GM23338 (cell line): ENCODE data around the gene NTF3. TPM values are rescaled to one million over a fixed set of nuclear protein-coding genes. Genes with fewer than 3 reads are reported as not detected.

Experiments used
- ATAC-seq: fragments of 200-7000 bp; cut with Tn5 transposase; 3 replicates; pipeline ENCODE4 v1.9.1; 2020
- DNase-seq: peaks from one replicate; pipeline ENCODE4 v3.0.0-alpha.2; 2015; ENCODE audit warnings: low spot score
- H2AFZ ChIP-seq: fragments of 200-600 bp; sonication (generic); 2 replicates; pipeline ENCODE4 v1.8.0; 2016; ENCODE audit warnings: antibody characterized with exemption, mild to moderate bottlenecking, moderate library complexity
- H3F3A ChIP-seq: fragments of 200-600 bp; sonication (generic); replicated peaks from 2 replicates; pipeline ENCODE4 v1.8.0; 2017; ENCODE audit warnings: antibody characterized with exemption, mixed run types, low read depth
- H3K27ac ChIP-seq: fragments of 200-600 bp; sonication (generic); 2 replicates; pipeline ENCODE4 v1.6.1; 2016; ENCODE audit warnings: low read depth
- H3K27me3 ChIP-seq: fragments of 200-600 bp; sonication (generic); 2 replicates; pipeline ENCODE4 v1.8.0; 2016; ENCODE audit warnings: mild to moderate bottlenecking, mixed run types, moderate library complexity; ENCODE audit not compliant: insufficient read depth
- H3K36me3 ChIP-seq: fragments of 200-600 bp; sonication (generic); 2 replicates; pipeline ENCODE4 v1.8.0; 2016; ENCODE audit warnings: mild to moderate bottlenecking; ENCODE audit not compliant: insufficient read depth
- H3K4me1 ChIP-seq: fragments of 200-600 bp; sonication (generic); 2 replicates; pipeline ENCODE4 v1.8.0; 2016; ENCODE audit warnings: mild to moderate bottlenecking, moderate library complexity; ENCODE audit not compliant: insufficient read depth
- H3K4me2 ChIP-seq: fragments of 200-600 bp; sonication (generic); 2 replicates; pipeline ENCODE4 v1.7.1; 2017; ENCODE audit warnings: mixed run types
- H3K4me3 ChIP-seq: fragments of 200-600 bp; sonication (generic); 2 replicates; pipeline ENCODE4 v1.6.1; 2016; ENCODE audit warnings: mixed run types
- H3K79me2 ChIP-seq: fragments of 200-600 bp; sonication (generic); replicated peaks from 2 replicates; pipeline ENCODE4 v1.8.0; 2017; ENCODE audit warnings: mild to moderate bottlenecking; ENCODE audit not compliant: insufficient read depth
- H3K9me2 ChIP-seq: fragments of 200-600 bp; sonication (generic); 2 replicates; pipeline ENCODE4 v1.8.0; 2017; ENCODE audit not compliant: insufficient read depth
- H4K20me1 ChIP-seq: fragments of 200-600 bp; sonication (generic); replicated peaks from 2 replicates; pipeline ENCODE4 v1.8.0; 2017; ENCODE audit warnings: mild to moderate bottlenecking; ENCODE audit not compliant: insufficient read depth
- H3K27ac Mint-ChIP-seq: 2 replicates; pipeline ENCODE4 v1.8.0; 2020; ENCODE audit warnings: inconsistent platforms, mild to moderate bottlenecking, moderate library complexity, mixed read lengths
- H3K27me3 Mint-ChIP-seq: 3 replicates; pipeline ENCODE4 v1.8.0; 2022; ENCODE audit warnings: low read depth, mild to moderate bottlenecking, moderate library complexity, mixed read lengths, inconsistent platforms; ENCODE audit not compliant: insufficient read depth, poor library complexity
- H3K36me3 Mint-ChIP-seq: 3 replicates; pipeline ENCODE4 v1.8.0; 2021; ENCODE audit warnings: low read depth, mild to moderate bottlenecking, inconsistent platforms, moderate library complexity, mixed read lengths
- H3K4me1 Mint-ChIP-seq: 3 replicates; pipeline ENCODE4 v1.8.0; 2020; ENCODE audit warnings: mild to moderate bottlenecking, inconsistent platforms, mixed read lengths
- H3K4me3 Mint-ChIP-seq: 3 replicates; pipeline ENCODE4 v1.8.0; 2021; ENCODE audit warnings: moderate library complexity, mild to moderate bottlenecking, inconsistent platforms, mixed read lengths
- H3K9me3 Mint-ChIP-seq: 3 replicates; pipeline ENCODE4 v1.8.0; 2020; ENCODE audit warnings: moderate library complexity, mild to moderate bottlenecking, inconsistent platforms, mixed read lengths
- CREB1 ChIP-seq: fragments of 250-450 bp; sonication (Bioruptor Pico); IDR thresholded peaks from 2 replicates; pipeline ENCODE4 v1.5.0; 2020; ENCODE audit warnings: low read depth, mild to moderate bottlenecking, moderate library complexity
- ETS1 ChIP-seq: IDR thresholded peaks from 2 replicates; pipeline ENCODE4 v1.6.1; 2016; ENCODE audit warnings: antibody characterized with exemption
- EZH2phosphoT487 ChIP-seq: fragments of 200-600 bp; sonication (generic); IDR thresholded peaks from one replicate; pipeline ENCODE4 v1.8.1; 2018; ENCODE audit warnings: antibody characterized with exemption; ENCODE audit not compliant: unreplicated experiment
- JUNB ChIP-seq: IDR thresholded peaks from one replicate; pipeline ENCODE4 v1.6.1; 2016; ENCODE audit warnings: antibody characterized with exemption; ENCODE audit not compliant: unreplicated experiment
- NANOG ChIP-seq: IDR thresholded peaks from 2 replicates; pipeline ENCODE4 v1.6.1; 2016; ENCODE audit warnings: antibody characterized with exemption, borderline replicate concordance
- POLR2AphosphoS5 ChIP-seq: IDR thresholded peaks from 2 replicates; pipeline ENCODE4 v1.6.1; 2016; ENCODE audit warnings: antibody characterized with exemption, low read depth
- STAT1 ChIP-seq: IDR thresholded peaks from one replicate; pipeline ENCODE4 v1.6.1; 2016; ENCODE audit warnings: antibody characterized with exemption; ENCODE audit not compliant: unreplicated experiment
- ZNF114 ChIP-seq: fragments of 250-450 bp; sonication (Bioruptor Pico); IDR thresholded peaks from 2 replicates; pipeline ENCODE4 v1.5.0; 2020; ENCODE audit warnings: mild to moderate bottlenecking, moderate library complexity
- ZNF331 ChIP-seq: fragments of 250-450 bp; sonication (Bioruptor Pico); IDR thresholded peaks from 2 replicates; pipeline ENCODE4 v1.5.0; 2020; ENCODE audit warnings: low read depth, mild to moderate bottlenecking, moderate library complexity
- ZNF462 ChIP-seq: fragments of 250-450 bp; sonication (Bioruptor Pico); IDR thresholded peaks from 2 replicates; pipeline ENCODE4 v1.5.0; 2020; ENCODE audit warnings: mild to moderate bottlenecking, moderate library complexity
- polyA plus RNA-seq: library from polyadenylated mRNA; unstranded; fragments of >200 nt; fragmentation: Nextera tagmentation; extraction: Ambion mirVana; gene quantifications from 2 replicates; pipeline ENCODE4 v1.2.1, GENCODE V29; 2016
- total RNA-seq: library from RNA; depleted of rRNA; stranded (reverse); fragments of >200 nt; shearing (Covaris generic); gene quantifications from 2 replicates; pipeline ENCODE4 v1.2.3, GENCODE V29; 2014
- TF ChIP-seq, protein P1 (sequence below), 2 experiments: fragments of 200-600 bp in 1 of 2; sonication (generic) in 1 of 2; conservative IDR thresholded peaks; 2 replicates each; pipeline versions ENCODE4 v1.5.1 to v1.6.1; 2016 to 2017; ENCODE audit warnings: antibody characterized with exemption in 2 of 2, low read depth in 2 of 2, mild to moderate bottlenecking in 2 of 2, moderate library complexity in 1 of 2

NTF3 gene
- total and polyA plus RNA-seq, 2 experiments from 2014 or later, result 1.2 TPM; not detected in 1

- TF ChIP-seq CREB1 (no peak), POLR2AphosphoS5 (no peak), EZH2phosphoT487 (no peak), NANOG (no peak), JUNB (no peak), ETS1 (no peak), ZNF114 (CRISPR knock-in tag) (no peak)
- TF ChIP-seq, protein P1, sequence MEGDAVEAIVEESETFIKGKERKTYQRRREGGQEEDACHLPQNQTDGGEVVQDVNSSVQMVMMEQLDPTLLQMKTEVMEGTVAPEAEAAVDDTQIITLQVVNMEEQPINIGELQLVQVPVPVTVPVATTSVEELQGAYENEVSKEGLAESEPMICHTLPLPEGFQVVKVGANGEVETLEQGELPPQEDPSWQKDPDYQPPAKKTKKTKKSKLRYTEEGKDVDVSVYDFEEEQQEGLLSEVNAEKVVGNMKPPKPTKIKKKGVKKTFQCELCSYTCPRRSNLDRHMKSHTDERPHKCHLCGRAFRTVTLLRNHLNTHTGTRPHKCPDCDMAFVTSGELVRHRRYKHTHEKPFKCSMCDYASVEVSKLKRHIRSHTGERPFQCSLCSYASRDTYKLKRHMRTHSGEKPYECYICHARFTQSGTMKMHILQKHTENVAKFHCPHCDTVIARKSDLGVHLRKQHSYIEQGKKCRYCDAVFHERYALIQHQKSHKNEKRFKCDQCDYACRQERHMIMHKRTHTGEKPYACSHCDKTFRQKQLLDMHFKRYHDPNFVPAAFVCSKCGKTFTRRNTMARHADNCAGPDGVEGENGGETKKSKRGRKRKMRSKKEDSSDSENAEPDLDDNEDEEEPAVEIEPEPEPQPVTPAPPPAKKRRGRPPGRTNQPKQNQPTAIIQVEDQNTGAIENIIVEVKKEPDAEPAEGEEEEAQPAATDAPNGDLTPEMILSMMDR (conservative IDR thresholded peaks at IDR 0.05; ENCODE audit: low read depth in 2 of 2), result no peak
These were observed 78.4 kb downstream of the NTF3 start (continued) for GRCh38 chr12:5510251-5510805.

DNA sequence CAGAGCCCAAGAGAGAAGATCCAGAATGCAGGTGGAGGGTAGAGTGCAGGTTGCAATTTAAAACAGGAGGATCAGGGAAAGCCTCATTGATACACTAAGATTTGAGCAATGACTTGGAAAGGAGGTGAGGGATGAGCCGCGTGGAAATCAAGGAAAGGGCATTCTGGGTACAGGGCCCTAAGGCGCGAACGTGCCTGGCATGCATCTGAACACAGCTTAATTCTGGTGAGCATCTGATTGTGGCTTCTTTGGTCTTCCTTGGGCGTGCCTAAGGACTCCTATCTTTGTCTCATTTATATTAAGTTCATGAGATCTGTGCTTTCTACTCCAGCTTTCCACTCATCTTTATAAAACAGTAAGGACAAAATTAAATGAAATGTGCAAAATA lies 79.3 kb downstream of the NTF3 start:
- Mint-ChIP-seq H3K4me3 (no peak overlapping the region), H3K36me3 (no peaks in the 10 kb centered on the region; the same call in 2 of the 3 replicates), H3K9me3 (no peaks in the 10 kb centered on the region), H3K4me1 (peaks cover 17% of the 10 kb centered on the region), H3K27me3 (peaks cover 5% of the 10 kb centered on the region), H3K27ac (no peak overlapping the region)
- no peak overlapping the region for H3K4me3 ChIP-seq
- H3K27ac ChIP-seq, result no peak overlapping the region
- no peaks in the 10 kb centered on the region for H3K36me3 ChIP-seq
- H3K4me1 ChIP-seq, result peaks cover 7% of the 10 kb centered on the region; the same call in 1 of the 2 replicates
- no peaks in the 10 kb centered on the region for H3K27me3 ChIP-seq
- no peaks in the 10 kb centered on the region for H3K79me2 ChIP-seq
- H3K9me2 ChIP-seq, result no peaks in the 10 kb centered on the region
- no peak overlapping the region for H3K4me2 ChIP-seq
- no peaks in the 10 kb centered on the region for H4K20me1 ChIP-seq
- ATAC-seq (peak; percentile 27), DNase-seq (no peak)
- TF ChIP-seq NANOG (no peak), EZH2phosphoT487 (no peak), ZNF462 (CRISPR knock-in tag) (no peak), ZNF331 (CRISPR knock-in tag) (no peak), STAT1 (no peak)
- TF ChIP-seq, protein P1 (conservative IDR thresholded peaks at IDR 0.05; ENCODE audit: low read depth in 2 of 2), result no peak
- no peaks in the 10 kb centered on the region for H3F3A ChIP-seq
- 0 out of 2 replicates have a peak overlapping the region, but pooled peaks have one; percentile 49 for H2AFZ ChIP-seq
